ENCODE results near the gene RTN4R.

The RTN4R gene

DNA sequence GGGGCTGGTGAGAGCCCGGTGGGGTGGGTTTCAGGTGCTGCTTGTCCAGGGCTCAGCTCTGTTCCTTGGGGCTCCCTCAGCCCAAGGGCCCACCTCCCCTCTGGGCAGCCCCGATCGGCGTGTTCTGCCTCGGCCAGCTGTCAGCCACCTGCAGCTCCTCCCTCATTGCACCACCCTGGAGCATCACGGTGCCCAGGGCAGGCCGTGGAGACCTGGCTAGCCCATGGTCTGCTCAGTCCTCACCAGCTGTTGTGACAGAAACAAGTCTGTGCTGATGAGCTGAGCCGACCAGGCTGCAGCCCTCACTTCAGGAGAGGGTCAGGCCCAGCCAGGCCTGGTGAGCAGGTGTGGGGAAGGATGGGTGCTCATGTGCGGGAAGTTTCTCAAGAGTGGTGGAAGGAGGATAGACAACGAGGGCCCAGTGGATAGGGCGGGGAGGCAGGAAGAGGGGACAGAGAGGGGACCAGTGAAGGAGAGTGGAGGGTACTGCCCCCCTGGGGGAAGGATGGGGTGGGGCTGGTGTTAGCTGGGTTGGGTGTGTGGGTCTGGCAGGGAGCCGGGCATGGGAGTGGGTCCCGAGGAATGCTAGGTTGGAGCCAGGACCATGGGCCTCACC, 16.5 kb upstream of the RTN4R start (continued):
- no peak for TF ChIP-seq REPIN1 (tag by site-specific recombination; IDR thresholded peaks at IDR 0.05; ENCODE audit: low read depth)
- no peak for TF ChIP-seq FEZF1 (tag by site-specific recombination; IDR thresholded peaks at IDR 0.05)
- no peak for TF ChIP-seq ZSCAN16 (tag by site-specific recombination; IDR thresholded peaks at IDR 0.05)
- TF ChIP-seq YY1 (tag by site-specific recombination; IDR thresholded peaks at IDR 0.05) = no peak
- no peak for TF ChIP-seq ZFP3 (tag by site-specific recombination; IDR thresholded peaks at IDR 0.05; ENCODE audit: low read depth)
- no peak for TF ChIP-seq ZNF768 (tag by site-specific recombination; IDR thresholded peaks at IDR 0.05)
- no peak for TF ChIP-seq ZNF2 (tag by site-specific recombination; IDR thresholded peaks at IDR 0.05)

DNA sequence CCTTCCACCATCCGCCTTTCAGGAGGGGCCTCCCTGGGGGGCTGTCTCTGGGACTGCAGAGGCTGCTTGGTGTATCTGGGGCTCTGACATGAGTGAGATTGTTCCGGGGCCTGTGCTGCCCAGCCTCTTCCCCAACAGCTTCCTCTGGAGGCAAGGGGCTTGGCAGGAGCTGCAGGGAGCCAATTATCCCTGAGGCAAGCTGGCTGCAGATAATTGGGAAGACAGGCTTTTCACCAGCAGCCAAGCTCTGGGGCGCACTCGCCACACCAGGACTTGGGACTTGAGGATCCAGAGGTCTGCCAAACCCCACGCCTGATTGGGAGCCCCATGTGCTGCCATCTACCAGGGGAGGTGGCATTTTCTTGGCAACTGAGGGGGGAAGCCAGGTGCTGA, 15.6 kb upstream of the RTN4R start:
- POLR2A ChIA-PET = interaction anchor here (1.3 kb wide), 1 partner anchor 44 kb away, joined by 3 read pairs; no protein-coding TSS in a partner anchor

DNA sequence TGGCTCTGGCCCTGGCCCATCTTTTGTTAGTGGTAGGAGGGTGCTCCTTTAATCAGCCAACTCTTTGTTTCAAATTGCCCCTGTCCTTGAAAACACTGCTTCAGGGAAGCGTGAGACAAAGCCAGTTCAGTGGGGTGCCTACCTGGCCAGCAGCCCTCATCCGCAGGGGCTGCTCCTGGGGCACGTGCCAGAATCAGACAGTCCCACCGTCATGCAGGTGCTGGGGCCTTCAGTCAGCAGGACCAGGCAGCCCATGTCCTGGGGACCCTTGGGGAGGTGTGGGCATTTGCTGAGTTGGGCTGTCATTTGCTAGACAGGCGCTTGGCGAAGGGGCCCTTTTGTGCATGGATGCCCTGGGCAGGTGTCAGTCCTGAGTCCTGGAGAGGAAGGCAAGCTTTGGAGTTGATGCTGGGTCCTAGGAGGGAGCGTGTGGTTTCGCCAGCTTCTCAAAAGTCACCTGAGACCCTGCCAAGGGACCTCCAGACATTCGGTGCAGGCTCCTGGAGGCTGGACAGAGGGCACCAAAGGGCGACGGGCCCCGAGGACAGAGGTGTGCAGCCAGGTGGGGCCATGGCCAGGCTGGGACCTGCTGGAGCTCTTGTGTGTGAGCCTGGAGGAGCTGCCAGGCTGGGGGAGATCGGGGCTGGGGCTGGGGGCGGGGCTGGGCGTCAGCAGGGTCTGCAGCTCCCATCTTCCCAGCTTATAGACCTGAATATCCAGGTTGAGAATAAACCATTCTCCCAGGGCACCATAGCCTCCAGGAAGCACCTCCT, 15.0 kb upstream of the RTN4R start:
- Histone ChIP-seq H3K36me3 (ENCODE audit: control insufficient read depth in 2 of 2, insufficient read depth in 1 of 2, low read length in 2 of 2) (no peaks in the 10 kb centered on the region), H3K4me3 (ENCODE audit: low read depth, low read length) (no peak overlapping the region), H3K4me1 (ENCODE audit: control insufficient read depth, insufficient read depth, low read length) (no peaks in the 10 kb centered on the region), H3K9me3 (ENCODE audit: control insufficient read depth, insufficient read depth, low read depth, low read length) (no peaks in the 10 kb centered on the region), H3K27ac (ENCODE audit: extremely low read depth, low read depth, low read length) (no peak overlapping the region)
- ChIA-PET CTCF (interaction anchor here (1.3 to 4.2 kb wide), 3 partner anchors 9 to 128 kb away, joined by 4 to 64 read pairs (median 16); no protein-coding TSS in a partner anchor), POLR2A (no interaction called here)
- TF ChIP-seq ZNF169 (tag by site-specific recombination; IDR thresholded peaks at IDR 0.05) (no peak), ZNF24 (tag by site-specific recombination; IDR thresholded peaks at IDR 0.05) (no peak), ZNF596 (tag by site-specific recombination; IDR thresholded peaks at IDR 0.05) (no peak), ELK4 (IDR thresholded peaks at IDR 0.05; ENCODE audit: borderline replicate concordance, low read depth, low read length) (no peak), OVOL3 (tag by site-specific recombination; IDR thresholded peaks at IDR 0.05) (no peak), ZNF777 (tag by site-specific recombination; IDR thresholded peaks at IDR 0.05; ENCODE audit: borderline replicate concordance) (no peak), GLIS2 (tag by site-specific recombination; IDR thresholded peaks at IDR 0.05) (no peak), ZBTB1 (tag by site-specific recombination; IDR thresholded peaks at IDR 0.05) (no peak), ZNF560 (tag by site-specific recombination; IDR thresholded peaks at IDR 0.05; ENCODE audit: borderline replicate concordance) (no peak), ZNF837 (tag by site-specific recombination; IDR thresholded peaks at IDR 0.05) (no peak), ZNF266 (tag by site-specific recombination; IDR thresholded peaks at IDR 0.05; ENCODE audit: low read depth) (no peak), ZSCAN30 (tag by site-specific recombination; IDR thresholded peaks at IDR 0.05) (no peak)
- TF ChIP-seq, protein P1, sequence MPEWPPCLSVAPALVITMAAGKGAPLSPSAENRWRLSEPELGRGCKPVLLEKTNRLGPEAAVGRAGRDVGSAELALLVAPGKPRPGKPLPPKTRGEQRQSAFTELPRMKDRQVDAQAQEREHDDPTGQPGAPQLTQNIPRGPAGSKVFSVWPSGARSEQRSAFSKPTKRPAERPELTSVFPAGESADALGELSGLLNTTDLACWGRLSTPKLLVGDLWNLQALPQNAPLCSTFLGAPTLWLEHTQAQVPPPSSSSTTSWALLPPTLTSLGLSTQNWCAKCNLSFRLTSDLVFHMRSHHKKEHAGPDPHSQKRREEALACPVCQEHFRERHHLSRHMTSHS (tag by site-specific recombination; IDR thresholded peaks at IDR 0.05) = no peak
- TF ChIP-seq, protein P2, sequence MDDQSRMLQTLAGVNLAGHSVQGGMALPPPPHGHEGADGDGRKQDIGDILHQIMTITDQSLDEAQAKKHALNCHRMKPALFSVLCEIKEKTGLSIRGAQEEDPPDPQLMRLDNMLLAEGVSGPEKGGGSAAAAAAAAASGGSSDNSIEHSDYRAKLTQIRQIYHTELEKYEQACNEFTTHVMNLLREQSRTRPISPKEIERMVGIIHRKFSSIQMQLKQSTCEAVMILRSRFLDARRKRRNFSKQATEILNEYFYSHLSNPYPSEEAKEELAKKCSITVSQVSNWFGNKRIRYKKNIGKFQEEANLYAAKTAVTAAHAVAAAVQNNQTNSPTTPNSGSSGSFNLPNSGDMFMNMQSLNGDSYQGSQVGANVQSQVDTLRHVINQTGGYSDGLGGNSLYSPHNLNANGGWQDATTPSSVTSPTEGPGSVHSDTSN (CRISPR knock-in tag; IDR thresholded peaks at IDR 0.05) = no peak
- TF ChIP-seq, protein P3, sequence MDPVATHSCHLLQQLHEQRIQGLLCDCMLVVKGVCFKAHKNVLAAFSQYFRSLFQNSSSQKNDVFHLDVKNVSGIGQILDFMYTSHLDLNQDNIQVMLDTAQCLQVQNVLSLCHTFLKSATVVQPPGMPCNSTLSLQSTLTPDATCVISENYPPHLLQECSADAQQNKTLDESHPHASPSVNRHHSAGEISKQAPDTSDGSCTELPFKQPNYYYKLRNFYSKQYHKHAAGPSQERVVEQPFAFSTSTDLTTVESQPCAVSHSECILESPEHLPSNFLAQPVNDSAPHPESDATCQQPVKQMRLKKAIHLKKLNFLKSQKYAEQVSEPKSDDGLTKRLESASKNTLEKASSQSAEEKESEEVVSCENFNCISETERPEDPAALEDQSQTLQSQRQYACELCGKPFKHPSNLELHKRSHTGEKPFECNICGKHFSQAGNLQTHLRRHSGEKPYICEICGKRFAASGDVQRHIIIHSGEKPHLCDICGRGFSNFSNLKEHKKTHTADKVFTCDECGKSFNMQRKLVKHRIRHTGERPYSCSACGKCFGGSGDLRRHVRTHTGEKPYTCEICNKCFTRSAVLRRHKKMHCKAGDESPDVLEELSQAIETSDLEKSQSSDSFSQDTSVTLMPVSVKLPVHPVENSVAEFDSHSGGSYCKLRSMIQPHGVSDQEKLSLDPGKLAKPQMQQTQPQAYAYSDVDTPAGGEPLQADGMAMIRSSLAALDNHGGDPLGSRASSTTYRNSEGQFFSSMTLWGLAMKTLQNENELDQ (tag by site-specific recombination; IDR thresholded peaks at IDR 0.05; ENCODE audit: low read depth) = no peak

More for the DNA sequence above, 15.6 kb upstream of the RTN4R start:
- 0 out of 2 replicates have a peak, but pooled peaks have one; percentile 29 for TF ChIP-seq GLIS2 (tag by site-specific recombination; IDR thresholded peaks at IDR 0.05)
- TF ChIP-seq ZNF837 (tag by site-specific recombination; IDR thresholded peaks at IDR 0.05) = no peak
- TF ChIP-seq KLF7 (tag by site-specific recombination; IDR thresholded peaks at IDR 0.05; ENCODE audit: borderline replicate concordance) = no peak
- no peak for TF ChIP-seq ZBTB17 (tag by site-specific recombination; IDR thresholded peaks at IDR 0.05)
- TF ChIP-seq ZNF133 (tag by site-specific recombination; IDR thresholded peaks at IDR 0.05) = peak; percentile 81
- TF ChIP-seq KLF1 (tag by site-specific recombination; IDR thresholded peaks at IDR 0.05) = no peak
- peak; percentile 29; the same call in 1 of the 2 replicates for TF ChIP-seq ZIC2 (tag by site-specific recombination; IDR thresholded peaks at IDR 0.05)
- peak; percentile 38 for TF ChIP-seq GLIS1 (tag by site-specific recombination; IDR thresholded peaks at IDR 0.05)
- no peak for TF ChIP-seq ZNF19 (tag by site-specific recombination; IDR thresholded peaks at IDR 0.05; ENCODE audit: low read depth)
- Histone ChIP-seq H3K27ac (ENCODE audit: extremely low read depth, low read depth, low read length) (no peak overlapping the region), H3K4me3 (ENCODE audit: low read depth, low read length) (no peak overlapping the region), H3K9me3 (ENCODE audit: control insufficient read depth, insufficient read depth, low read depth, low read length) (no peaks in the 10 kb centered on the region), H3K4me1 (ENCODE audit: control insufficient read depth, insufficient read depth, low read length) (no peaks in the 10 kb centered on the region), H3K36me3 (ENCODE audit: control insufficient read depth in 2 of 2, insufficient read depth in 1 of 2, low read length in 2 of 2) (no peaks in the 10 kb centered on the region)
- CTCF ChIA-PET = interaction anchor here (0.5 to 4.2 kb wide), 5 partner anchors 8 to 315 kb away, joined by 3 to 64 read pairs (median 7); no protein-coding TSS in a partner anchor

All from HEK293 (cell line).